AG09309 (cell line): Measurements from ENCODE around the gene RPL9.
"Not testable (repeated sequence)": the region's sequence is repeated elsewhere in the genome, so short reads cannot be mapped to it uniquely, and the experiment has no call there.

Source experiments
- DNase-seq: peaks from one replicate; pipeline ENCODE4 v3.0.0-alpha.2; 2010; ENCODE audit warnings: low read depth
- H3K4me3 ChIP-seq: 2 replicates; pipeline ENCODE4 v1.5.1; 2011; ENCODE audit warnings: mild to moderate bottlenecking, low read depth, low read length, moderate library complexity; ENCODE audit not compliant: control insufficient read depth
- CTCF ChIP-seq: IDR thresholded peaks from 2 replicates; pipeline ENCODE4 v1.5.1; 2011; ENCODE audit warnings: mild to moderate bottlenecking, low read depth, low read length, inconsistent platforms; ENCODE audit not compliant: insufficient read depth, control insufficient read depth; ENCODE audit errors: missing control alignments

Gene RPL9

GRCh38 chr4:39458505-39459300 is at the start of gene RPL9, which contains the start of gene LIAS:
RPL9 (minus strand) TSS chr4:39458922; CDS start chr4:39458439, 483 bp downstream.
LIAS (plus strand) TSS chr4:39459056; CDS start chr4:39459118, 62 bp downstream.
- peak; percentile 99 for DNase-seq
- H3K4me3 ChIP-seq, result peak within 1 kb of the TSS; percentile 82
- TF ChIP-seq CTCF, result no peak

- DNase-seq, result no peak
- H3K4me3 ChIP-seq, result no peak overlapping the region
- no peak for TF ChIP-seq CTCF
Measured at GRCh38 chr4:39505581-39505980, 46.9 kb upstream of the RPL9 start.

- H3K4me3 ChIP-seq, result no peak overlapping the region
- no peak for DNase-seq
- TF ChIP-seq CTCF, result no peak
Measured at GRCh38 chr4:39504538-39504937, 45.8 kb upstream of the RPL9 start.

GRCh38 chr4:39502664-39503035 is 43.9 kb upstream of the RPL9 start:
- not testable (repeated sequence) for DNase-seq, H3K4me3 ChIP-seq

GRCh38 chr4:39502019-39502663 is 43.4 kb upstream of the RPL9 start:
- H3K4me3 ChIP-seq, result no peak overlapping the region
- no peak for TF ChIP-seq CTCF
- DNase-seq, result peak; percentile 43

- no peak overlapping the region for H3K4me3 ChIP-seq
- TF ChIP-seq CTCF, result no peak
- no peak for DNase-seq
Measured at GRCh38 chr4:39498727-39499020, 40.0 kb upstream of the RPL9 start.
